Fibroblast of the aortic adventitia (primary cell): ENCODE data around the gene PRTFDC1. TPM values are rescaled to one million over a fixed set of nuclear protein-coding genes. Genes with fewer than 3 reads are reported as not detected.

Source experiments
- DNase-seq: peaks from one replicate; pipeline ENCODE4 v3.0.0-alpha.2; 2010; ENCODE audit warnings: low read depth
- H3K4me3 ChIP-seq: 2 replicates; pipeline ENCODE4 v1.5.1; 2011; ENCODE audit warnings: low read depth, mild to moderate bottlenecking, control low read depth, low read length, moderate library complexity
- total RNA-seq: library from RNA; depleted of rRNA; stranded (reverse); fragments of >200 nt; gene quantifications from 2 replicates; pipeline ENCODE4 v1.2.3, GENCODE V29; 2012; ENCODE audit warnings: low replicate concordance
- TF ChIP-seq, protein P1 (sequence below): IDR thresholded peaks from 2 replicates; pipeline ENCODE4 v1.5.1; 2011; ENCODE audit warnings: mild to moderate bottlenecking, low read length, control low read depth, inconsistent platforms; ENCODE audit not compliant: insufficient read depth

Gene PRTFDC1
- total RNA-seq, 1 donor: 39.6 TPM

DNA sequence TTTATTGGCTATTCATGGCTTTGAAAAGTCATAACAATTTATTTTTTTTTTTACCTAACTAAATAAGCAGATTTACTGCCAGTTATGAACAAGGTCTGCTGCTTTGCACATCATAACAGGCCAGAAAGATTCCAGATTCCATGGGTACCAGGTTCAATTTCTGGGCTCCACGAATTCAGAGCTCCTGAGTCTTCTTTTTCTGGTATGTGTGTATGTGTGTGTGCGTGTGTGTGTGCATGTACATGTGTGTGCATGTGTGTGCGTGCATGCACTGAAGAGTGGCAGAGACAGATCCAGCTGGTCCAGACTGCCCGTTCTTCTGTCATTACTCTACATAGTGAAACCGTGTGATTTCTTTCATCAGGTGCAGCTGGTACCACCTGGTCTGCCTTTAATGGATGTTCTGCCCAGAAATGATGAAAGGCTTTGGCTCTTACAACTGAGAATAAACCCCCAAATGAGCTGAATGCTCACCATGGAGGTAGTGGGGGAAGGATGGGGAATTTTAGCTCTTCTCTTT, 14.6 kb upstream of the PRTFDC1 start:
- no peak overlapping the region for H3K4me3 ChIP-seq
- DNase-seq: no peak
- TF ChIP-seq, protein P1, sequence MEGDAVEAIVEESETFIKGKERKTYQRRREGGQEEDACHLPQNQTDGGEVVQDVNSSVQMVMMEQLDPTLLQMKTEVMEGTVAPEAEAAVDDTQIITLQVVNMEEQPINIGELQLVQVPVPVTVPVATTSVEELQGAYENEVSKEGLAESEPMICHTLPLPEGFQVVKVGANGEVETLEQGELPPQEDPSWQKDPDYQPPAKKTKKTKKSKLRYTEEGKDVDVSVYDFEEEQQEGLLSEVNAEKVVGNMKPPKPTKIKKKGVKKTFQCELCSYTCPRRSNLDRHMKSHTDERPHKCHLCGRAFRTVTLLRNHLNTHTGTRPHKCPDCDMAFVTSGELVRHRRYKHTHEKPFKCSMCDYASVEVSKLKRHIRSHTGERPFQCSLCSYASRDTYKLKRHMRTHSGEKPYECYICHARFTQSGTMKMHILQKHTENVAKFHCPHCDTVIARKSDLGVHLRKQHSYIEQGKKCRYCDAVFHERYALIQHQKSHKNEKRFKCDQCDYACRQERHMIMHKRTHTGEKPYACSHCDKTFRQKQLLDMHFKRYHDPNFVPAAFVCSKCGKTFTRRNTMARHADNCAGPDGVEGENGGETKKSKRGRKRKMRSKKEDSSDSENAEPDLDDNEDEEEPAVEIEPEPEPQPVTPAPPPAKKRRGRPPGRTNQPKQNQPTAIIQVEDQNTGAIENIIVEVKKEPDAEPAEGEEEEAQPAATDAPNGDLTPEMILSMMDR: no peak

DNA sequence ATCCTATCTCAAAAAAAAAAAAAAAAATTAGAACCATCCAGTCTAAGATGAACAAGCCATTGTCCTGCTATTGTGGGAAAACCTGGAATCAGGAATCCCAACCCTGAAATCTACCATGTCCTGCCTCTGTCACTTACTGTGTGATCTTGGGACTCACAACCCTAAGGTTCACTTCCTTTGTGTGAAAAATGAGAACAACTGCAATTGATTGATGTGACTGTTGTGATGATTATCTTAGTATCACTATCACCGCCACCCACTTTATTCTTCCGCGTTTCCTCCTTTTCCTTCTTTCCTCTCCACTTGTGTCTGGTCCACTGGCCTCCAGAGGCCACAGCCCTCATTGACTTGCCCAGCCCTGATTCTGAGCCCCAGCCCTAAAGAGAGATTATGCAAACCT, 12.6 kb upstream of the PRTFDC1 start:
- TF ChIP-seq, protein P1: no peak
- no peak overlapping the region for H3K4me3 ChIP-seq
- no peak for DNase-seq

DNA sequence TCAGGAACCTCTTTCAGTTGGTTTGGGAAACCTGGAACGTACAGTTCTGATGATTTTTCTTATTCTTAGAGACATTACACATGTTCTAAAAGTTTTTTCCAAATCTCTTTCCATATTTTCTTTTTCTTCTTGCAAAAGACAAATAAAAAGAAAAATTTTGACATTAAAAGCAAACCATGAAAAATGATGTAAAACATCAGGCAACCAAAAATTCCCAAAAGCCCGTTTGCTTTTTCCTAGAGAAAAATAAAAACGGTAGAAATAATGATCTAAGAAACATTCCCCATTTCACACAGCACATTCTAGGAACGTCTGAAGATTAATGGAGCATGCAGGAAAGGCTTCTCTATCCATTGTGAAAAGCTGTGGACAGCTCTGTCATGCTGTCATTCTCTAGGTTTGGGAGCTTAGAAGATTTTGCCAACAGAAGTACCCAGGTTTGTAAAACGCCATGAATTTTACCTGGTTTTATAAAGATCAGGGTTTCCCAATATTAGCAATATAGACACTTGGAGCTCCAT, 11.2 kb upstream of the PRTFDC1 start:
- no peak for DNase-seq
- TF ChIP-seq, protein P1: no peak

DNA sequence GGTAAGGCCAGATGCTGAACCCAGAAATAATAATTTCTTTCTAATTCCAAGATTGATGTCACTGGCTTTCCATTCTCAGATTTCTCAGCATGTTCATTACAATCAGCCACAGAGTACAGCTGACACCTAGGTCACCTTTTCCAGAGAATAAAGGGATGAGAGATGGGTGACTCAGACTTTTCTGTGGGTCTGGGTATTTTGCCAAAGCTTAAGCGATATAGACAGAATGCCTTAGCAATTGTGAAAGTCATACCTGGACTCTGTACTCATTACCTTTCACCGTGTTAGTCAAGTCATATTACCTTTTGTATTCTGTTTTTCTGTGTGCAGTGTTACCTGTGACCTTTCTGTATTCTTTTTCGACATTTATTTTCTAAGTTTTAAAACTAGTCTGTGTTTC, 10.6 kb upstream of the PRTFDC1 start:
- TF ChIP-seq, protein P1: no peak
- no peak for DNase-seq
- no peak overlapping the region for H3K4me3 ChIP-seq

More for the DNA sequence above, 11.2 kb upstream of the PRTFDC1 start:
- H3K4me3 ChIP-seq: no peak overlapping the region

DNA sequence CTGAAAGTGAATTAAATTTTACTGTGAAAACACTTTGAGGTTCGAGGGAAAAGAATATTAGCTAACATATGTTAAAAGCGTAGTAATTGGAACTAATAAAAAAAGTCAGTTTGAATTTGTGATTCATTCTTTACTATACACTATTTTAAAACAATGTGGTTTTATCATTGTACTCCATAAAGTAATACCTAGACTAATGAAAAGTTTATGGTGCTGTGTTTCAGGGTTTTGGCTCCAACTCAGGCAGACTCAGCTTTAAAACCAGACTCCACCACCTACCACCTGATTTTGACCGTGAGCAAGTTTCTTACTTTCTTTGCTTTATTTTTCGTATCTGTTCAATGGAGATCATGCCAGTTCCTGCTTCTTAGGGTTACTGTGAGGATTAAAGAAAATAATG, 9.2 kb upstream of the PRTFDC1 start:
- no peak overlapping the region for H3K4me3 ChIP-seq
- TF ChIP-seq, protein P1: no peak
- no peak for DNase-seq

DNA sequence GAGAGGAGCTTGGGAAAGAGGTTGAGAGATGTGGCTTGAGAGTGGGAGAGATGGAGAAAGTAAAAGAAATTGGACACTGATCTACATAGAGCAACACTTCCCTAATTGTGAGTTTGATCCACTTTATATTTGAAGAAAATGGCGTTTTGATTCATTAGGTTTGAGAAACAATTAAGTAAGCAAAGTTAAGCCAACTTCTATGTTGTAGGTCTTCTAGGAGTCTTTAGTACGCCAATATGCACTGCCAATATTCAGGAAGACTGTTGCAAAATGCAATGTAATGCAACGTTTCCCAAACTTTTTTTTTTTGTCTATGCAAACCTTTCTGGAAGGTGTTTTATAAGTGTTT, 7.0 kb upstream of the PRTFDC1 start:
- peak; percentile 38 for DNase-seq
- TF ChIP-seq, protein P1: no peak
- no peak overlapping the region for H3K4me3 ChIP-seq
